Suprapubic skin (tissue), 4 donors: ENCODE results near the gene MYO6.

Experiments used
- CTCF ChIP-seq, 2 donors: fragments of 200-600 bp in 1 of 2; fragments of 450-650 bp in 1 of 2; sonication (generic) in 1 of 2; IDR thresholded peaks; one replicate each; pipeline ENCODE4 v1.5.1; 2016 to 2019; ENCODE audit warnings: antibody characterized with exemption in 2 of 2, mild to moderate bottlenecking in 1 of 2, moderate library complexity in 1 of 2
- EP300 ChIP-seq: sonication (generic); formaldehyde crosslinking; IDR thresholded peaks from one replicate; pipeline ENCODE4 v1.6.1; 2017; ENCODE audit warnings: antibody characterized with exemption
- POLR2A ChIP-seq, 2 donors: fragments of 450-650 bp; IDR thresholded peaks; one replicate each; pipeline ENCODE4 v1.6.1; 2017; ENCODE audit warnings: antibody characterized with exemption in 2 of 2, mild to moderate bottlenecking in 2 of 2, moderate library complexity in 2 of 2
- POLR2AphosphoS5 ChIP-seq, 3 donors: sonication (generic); formaldehyde crosslinking; IDR thresholded peaks; one replicate each; pipeline ENCODE4 v1.6.1; 2017; ENCODE audit warnings: antibody characterized with exemption in 3 of 3

GRCh38 chr6:75808507-75808906 lies 59.5 kb downstream of the MYO6 start:
- TF ChIP-seq POLR2A (IDR thresholded peaks at IDR 0.05) = no peak
- TF ChIP-seq CTCF (IDR thresholded peaks at IDR 0.05) = no peak
- no peak for TF ChIP-seq POLR2AphosphoS5 (IDR thresholded peaks at IDR 0.05)
- no peak for TF ChIP-seq EP300
